ENCODE data around the gene SMTNL2.

- TF ChIP-seq CTCF (IDR thresholded peaks at IDR 0.05) (no peak), POLR2A (IDR thresholded peaks at IDR 0.05) (no peak)
Measured at GRCh38 chr17:4604111-4604644, 19.8 kb downstream of the SMTNL2 start.
